GM19035 (cell line): ENCODE results near the gene MAPKAPK2.

Source experiments
- ATAC-seq: cut with Tn5 transposase; IDR thresholded peaks from one replicate; pipeline ENCODE4 v1.9.1; 2021; ENCODE audit not compliant: unreplicated experiment

Gene MAPKAPK2

GRCh38 chr1:206717674-206717989 lies 32.9 kb downstream of the MAPKAPK2 start:
- peak; percentile 32 for ATAC-seq

GRCh38 chr1:206719169-206719839 lies 34.6 kb downstream of the MAPKAPK2 start:
- ATAC-seq, result no peak

- ATAC-seq, result no peak
These were observed 36.7 kb downstream of the MAPKAPK2 start for GRCh38 chr1:206721454-206721853.

GRCh38 chr1:206722751-206723461 lies 38.2 kb downstream of the MAPKAPK2 start:
- ATAC-seq, result no peak

GRCh38 chr1:206723462-206723804 lies 38.7 kb downstream of the MAPKAPK2 start:
- no peak for ATAC-seq

GRCh38 chr1:206723805-206724472 lies 39.2 kb downstream of the MAPKAPK2 start:
- no peak for ATAC-seq

GRCh38 chr1:206725109-206725963 lies 40.6 kb downstream of the MAPKAPK2 start:
- no peak for ATAC-seq

- ATAC-seq, result no peak
These were observed 43.4 kb downstream of the MAPKAPK2 start for GRCh38 chr1:206727981-206728696.

- ATAC-seq, result no peak
These were observed 43.9 kb downstream of the MAPKAPK2 start for GRCh38 chr1:206728697-206728987.

GRCh38 chr1:206729050-206729449 lies 44.3 kb downstream of the MAPKAPK2 start:
- ATAC-seq, result no peak

- ATAC-seq, result no peak
These were observed 44.8 kb downstream of the MAPKAPK2 start for GRCh38 chr1:206729507-206729906.

- ATAC-seq, result no peak
These were observed 47.8 kb downstream of the MAPKAPK2 start for GRCh38 chr1:206732508-206732907.

- no peak for ATAC-seq
These were observed 48.3 kb downstream of the MAPKAPK2 start for GRCh38 chr1:206732992-206733391.

GRCh38 chr1:206734499-206735142 lies 49.9 kb downstream of the MAPKAPK2 start:
- no peak for ATAC-seq

GRCh38 chr1:206735553-206736031 lies 50.9 kb downstream of the MAPKAPK2 start:
- no peak for ATAC-seq

GRCh38 chr1:206736878-206737728 lies 52.4 kb downstream of the MAPKAPK2 start:
- ATAC-seq, result no peak

GRCh38 chr1:206737729-206738201 lies 53.1 kb downstream of the MAPKAPK2 start:
- no peak for ATAC-seq

- peak; percentile 7 for ATAC-seq
These were observed 54.0 kb downstream of the MAPKAPK2 start for GRCh38 chr1:206738370-206739366.
